ENCODE measurements around the gene L3MBTL4.

DNA sequence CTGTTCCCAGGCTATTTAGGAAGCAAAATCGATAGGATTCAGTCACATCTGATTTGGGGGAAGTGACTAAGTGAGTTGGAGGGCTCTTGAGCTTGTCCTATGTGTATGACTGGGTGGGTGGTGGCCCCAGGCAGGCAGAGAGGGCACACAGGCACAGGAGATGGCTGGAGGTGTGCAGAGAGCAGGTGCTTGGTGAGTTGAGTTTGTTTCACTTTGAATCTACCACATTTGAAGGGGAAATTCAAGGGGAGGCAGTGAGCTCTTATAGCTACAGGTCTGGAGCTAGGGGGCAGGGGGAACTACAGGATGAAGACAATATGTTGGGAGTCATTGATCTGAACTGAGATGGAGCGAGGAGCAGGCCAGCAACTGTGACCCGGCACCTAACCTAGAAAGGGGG, 476.9 kb downstream of the L3MBTL4 start:
- TF ChIP-seq, protein P1, sequence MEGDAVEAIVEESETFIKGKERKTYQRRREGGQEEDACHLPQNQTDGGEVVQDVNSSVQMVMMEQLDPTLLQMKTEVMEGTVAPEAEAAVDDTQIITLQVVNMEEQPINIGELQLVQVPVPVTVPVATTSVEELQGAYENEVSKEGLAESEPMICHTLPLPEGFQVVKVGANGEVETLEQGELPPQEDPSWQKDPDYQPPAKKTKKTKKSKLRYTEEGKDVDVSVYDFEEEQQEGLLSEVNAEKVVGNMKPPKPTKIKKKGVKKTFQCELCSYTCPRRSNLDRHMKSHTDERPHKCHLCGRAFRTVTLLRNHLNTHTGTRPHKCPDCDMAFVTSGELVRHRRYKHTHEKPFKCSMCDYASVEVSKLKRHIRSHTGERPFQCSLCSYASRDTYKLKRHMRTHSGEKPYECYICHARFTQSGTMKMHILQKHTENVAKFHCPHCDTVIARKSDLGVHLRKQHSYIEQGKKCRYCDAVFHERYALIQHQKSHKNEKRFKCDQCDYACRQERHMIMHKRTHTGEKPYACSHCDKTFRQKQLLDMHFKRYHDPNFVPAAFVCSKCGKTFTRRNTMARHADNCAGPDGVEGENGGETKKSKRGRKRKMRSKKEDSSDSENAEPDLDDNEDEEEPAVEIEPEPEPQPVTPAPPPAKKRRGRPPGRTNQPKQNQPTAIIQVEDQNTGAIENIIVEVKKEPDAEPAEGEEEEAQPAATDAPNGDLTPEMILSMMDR (IDR thresholded peaks at IDR 0.05; ENCODE audit: poor library complexity), result no peak
- TF ChIP-seq EZH2 (IDR thresholded peaks at IDR 0.05; ENCODE audit: borderline replicate concordance), result no peak
- no peak for TF ChIP-seq EZH2phosphoT487 (IDR thresholded peaks at IDR 0.05; ENCODE audit: low read depth, severe bottlenecking, unreplicated experiment)

Measured in hepatocyte (in vitro differentiated cells).